ENCODE measurements around the gene ST8SIA2.

The ST8SIA2 gene

DNA sequence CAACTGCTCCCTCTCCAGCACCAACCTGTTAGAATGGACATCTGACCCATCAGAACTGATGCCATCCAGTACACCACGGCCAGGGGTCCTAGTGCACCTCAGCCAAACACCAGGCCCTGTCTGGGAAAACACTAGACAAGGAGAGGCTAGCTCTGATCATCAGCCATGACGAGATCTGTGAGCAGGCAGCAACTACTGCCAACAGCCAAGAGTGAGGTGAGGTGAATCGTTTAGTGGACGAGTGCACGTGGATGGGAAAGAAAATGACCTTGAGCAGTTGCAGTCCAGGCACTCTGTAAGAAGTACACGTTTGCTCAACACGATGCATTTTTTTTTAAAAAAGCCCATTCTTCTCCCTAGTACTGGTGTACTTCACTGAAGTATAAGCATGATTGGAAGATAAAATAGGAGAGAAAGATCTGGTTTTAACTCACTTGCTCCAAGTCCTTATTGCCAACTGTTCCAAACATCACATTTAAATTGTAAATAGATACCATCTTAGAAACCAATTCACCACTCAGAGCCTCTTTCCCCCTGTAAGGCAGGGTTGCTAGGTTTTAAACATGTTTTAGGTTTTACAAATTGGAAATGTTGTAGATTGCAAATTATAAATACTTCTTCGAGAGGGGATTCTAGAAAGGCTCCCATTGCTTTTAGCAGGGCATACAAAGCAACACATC, 5.7 kb downstream of the ST8SIA2 start:
- no peak for DNase-seq

DNA sequence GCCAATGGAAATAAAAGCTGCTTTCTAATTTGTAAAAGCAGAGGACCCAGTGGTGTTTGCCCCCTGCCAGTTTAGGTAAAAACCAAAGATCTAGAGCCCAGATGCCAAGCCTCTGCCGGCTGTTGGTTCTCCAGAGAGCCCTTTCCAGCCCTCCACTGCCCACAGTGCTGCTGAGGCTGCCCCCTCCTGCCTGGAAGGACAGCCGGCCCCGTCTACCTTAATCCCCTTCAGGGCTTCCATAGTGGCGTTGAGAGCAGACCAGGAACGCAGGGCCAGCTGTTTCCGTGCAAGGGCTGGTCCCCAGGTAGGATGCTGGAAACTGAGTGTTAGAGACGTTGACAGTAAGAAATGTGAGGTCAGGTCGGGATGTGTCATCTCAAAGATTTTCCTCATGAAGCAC, 6.9 kb downstream of the ST8SIA2 start:
- no peak for DNase-seq

DNA sequence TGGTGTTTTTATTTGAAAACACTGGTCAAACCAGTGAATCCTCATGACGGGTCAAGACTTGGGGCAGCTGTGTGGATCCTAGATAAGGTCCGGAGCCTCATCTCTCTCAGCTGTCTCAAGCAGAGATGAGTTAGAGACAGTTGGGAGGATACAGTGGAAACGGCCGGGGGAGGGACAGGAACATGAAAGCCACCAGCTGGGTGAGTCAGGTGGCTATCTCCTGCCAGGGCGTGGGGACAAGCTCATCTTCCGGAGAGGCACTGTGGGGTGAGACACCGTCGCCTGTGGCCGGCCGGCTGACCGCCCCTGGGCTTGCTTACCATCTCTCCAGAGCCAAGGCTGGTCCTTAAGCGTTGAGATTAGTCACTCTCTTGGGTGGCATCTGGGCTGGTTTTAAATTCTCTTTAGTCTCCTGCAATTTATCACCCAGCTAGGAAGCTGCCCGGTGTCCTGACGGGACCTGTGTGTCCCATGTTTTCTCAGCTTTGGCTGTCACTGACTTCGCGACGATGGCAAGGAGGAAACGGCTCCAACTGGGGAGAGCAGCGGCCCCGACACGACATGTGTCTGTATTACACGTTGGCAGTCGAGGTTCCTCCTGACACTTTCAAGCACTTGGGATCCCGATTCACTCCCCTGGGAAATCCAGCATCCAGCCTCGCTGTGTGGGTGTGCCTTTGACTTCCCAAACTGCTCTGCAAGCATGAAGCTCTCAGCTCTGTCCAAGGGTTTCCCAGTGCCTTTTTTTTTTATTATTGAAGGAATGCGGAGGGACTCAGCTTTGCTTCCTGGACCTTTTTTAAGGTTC, 7.5 kb downstream of the ST8SIA2 start:
- DNase-seq = no peak

DNA sequence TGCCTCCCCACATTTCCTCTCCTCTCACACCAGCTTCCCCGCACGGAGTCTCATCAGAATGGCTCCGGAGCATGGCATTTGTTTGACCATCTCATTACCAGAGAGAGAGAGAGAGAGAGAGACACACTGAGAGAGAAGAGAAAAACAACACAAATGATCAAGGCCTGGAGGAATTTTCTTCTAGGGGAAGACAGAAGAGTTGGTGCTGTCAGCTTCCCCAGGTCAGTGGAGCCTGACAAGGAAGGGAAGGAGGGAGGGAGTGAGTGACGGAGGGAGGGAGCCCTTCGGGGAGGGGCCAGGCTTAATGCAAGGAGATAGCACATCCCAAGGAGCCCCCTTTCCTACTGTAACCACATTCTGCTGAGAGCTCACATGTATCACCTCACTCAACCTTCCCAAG, 9.1 kb downstream of the ST8SIA2 start:
- DNase-seq = no peak

DNA sequence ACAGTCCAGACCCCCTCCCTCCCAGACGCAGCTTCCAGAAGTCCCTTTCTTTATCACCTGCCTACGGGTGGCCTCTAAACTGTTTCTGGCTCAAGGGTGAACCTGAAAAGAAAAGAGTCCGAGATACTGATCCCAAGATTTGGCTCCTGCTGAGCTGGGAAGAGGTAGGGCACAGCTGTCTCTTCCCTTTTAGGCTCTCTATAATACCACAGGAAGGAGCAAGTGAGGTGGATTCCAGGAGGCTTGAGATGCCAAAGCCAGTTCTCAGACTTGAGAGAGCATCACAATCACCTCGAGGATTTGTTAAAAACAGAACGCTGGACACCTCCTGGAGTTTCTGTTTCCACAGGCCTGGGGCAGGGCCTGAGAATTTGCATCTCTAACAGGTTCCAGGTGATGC, 12.3 kb downstream of the ST8SIA2 start:
- DNase-seq = no peak

DNA sequence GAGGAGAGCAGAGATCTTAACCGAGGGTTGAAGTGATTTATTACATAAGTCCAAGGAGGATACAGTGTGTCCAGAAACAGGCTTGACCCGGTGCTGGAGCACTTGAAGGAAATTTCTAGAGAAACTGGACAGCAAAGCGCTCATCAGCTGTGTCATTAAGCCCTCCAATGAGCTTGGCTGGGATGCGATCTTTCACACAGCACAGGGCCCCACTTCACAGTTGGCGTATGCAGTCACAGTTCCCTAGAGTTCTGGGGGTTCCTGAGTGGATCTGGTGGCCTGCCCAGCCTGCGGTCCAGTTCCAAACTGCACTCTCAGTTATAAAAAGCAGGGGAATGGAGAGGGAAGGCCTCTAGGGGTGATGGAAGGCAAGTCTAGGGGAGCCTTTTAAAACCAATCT, 13.6 kb downstream of the ST8SIA2 start:
- DNase-seq = no peak

DNA sequence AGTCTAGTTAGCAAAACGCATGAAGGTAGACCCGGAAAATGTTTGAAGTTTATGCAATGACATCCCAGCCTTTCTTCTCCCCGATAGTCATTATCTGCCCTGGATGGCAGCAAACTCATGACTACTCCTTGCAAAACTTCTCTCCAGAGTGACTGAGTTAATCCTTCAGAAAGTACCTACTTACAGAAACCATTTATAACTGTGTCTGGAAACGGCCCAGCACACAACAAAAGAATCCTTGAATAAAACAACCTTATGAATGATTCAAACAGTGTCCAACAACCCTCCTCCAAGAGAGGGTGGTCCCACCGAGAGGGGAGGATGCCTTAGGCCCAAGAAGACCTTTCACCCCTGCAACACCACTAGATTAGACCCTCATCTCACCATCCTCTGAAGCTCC, 14.2 kb downstream of the ST8SIA2 start:
- DNase-seq = no peak

DNA sequence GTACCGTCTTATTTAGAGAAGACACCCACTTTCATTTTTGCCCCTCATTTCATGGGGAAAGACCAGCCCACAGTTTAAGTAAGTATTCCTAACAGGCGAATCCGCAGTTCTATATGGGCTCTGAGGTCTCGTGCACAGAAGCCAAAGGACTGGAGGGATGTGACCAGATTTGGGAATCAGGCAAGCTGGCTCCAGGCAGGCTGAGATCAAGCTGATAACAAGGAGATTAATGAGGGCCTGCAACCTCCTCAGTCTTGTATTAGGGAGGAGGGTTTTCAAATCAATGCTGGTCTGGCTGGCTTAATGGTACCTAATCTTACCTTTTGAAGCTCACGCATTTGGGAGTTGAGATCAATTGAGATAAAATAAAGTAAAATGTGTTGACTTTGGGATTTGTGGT, 15.3 kb downstream of the ST8SIA2 start:
- no peak for DNase-seq

DNA sequence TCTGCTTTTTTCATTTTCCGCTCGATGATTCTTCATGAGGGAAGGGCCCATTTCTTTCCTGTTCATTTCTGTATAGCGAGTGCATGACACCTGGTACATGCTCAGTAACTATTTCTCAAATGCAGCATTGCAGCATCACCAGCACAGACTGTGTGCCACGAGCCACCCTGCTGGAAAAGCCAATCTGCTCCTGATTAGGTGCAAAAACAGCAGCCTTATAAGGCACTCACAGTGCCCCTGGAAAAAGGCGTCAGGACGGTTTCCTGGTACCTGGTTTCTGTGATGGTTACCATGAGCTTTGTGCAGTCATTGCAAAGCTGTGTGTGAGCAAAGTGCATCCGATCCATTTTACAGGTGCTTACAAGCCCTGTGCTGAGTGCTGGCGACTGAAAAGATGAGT, 15.8 kb downstream of the ST8SIA2 start:
- DNase-seq = no peak

DNA sequence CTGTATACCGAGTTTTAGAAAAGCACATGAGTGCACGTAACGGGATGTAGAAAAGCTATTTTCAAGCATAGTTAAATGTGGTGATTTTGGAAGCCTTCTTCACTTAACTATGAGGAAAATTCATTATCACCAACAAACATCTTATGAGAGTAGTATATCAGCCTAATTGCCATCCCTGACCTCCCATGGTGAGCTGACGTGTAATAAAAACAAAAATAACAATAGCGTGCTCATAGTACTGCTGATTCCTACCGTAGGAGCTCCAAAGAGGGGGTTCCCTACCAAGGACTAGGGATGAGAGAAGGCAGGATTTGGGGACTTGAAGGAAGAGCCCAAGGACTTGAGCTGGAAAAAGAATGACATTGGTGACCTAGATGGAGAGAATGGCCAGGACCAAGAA, 16.9 kb downstream of the ST8SIA2 start:
- DNase-seq = no peak

DNA sequence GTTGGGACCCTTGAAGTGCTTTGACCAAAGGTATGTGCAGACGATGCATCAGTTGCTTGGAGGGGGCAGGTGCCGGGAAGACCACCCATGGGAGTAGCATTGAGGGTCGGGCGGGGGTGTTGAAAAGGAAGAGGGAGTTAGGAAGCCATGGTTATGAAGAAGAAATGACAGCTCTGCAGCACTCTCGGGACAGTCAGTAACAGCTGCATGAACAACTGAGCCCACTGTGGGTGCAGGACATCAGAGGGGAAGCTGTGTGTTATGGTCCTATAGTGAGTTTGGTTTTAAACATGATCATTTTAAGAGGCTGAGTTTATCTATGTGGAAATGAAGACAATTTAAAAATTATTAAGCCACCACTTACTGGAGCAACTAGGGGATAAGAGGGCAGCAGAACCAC, 17.6 kb downstream of the ST8SIA2 start:
- DNase-seq = no peak

DNA sequence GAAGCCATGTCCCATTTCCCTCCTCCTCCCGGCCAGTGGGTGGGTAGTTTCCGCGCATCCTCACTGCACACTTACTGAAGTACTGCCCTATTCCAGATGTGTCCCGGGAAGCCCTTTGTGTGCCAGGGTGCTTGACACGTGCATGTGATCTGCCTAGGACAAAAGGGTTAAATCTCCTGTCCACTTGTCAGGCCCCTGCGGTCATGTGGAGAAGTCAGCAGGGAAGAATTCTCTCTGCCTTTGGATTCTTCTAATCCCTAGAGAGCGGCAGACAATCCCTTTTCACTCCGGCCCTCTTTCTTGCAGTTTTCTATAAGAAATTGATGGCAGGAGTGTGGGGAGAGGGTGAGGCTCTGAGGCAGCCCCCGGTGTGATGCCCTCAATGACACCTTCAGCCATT, 19.8 kb downstream of the ST8SIA2 start:
- no peak for DNase-seq

DNA sequence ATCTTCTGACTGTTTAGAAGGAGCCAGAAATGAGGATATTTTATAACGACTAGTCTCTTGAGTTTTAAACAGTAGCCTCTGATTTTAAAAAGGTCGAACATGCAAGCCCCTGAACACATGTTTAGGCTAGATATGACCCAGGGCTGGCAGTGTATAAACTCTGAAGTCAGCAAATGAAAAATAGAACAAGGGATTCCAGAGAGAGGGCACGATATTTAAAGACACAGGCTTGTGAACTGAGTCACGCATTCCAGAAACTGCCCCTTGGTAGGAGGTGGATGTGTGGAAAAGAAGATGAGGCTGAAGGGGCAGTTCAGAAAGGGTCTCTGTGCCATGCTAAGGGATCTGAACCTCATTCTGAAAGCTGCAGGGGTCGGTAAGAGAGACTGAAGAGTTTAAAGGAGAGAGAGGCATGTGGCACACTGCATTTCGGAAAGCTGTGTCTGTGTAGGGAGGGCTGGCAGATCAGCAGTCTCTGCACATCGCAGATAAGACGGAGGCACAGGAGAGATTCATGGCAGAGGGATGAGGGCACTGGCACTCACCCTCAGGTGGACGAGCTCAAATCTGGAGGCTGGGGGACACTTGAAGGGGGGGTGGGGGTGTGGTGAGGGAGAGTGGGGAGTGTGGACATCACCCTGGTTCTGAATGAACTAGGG, 22.1 kb downstream of the ST8SIA2 start:
- DNase-seq = no peak

DNA sequence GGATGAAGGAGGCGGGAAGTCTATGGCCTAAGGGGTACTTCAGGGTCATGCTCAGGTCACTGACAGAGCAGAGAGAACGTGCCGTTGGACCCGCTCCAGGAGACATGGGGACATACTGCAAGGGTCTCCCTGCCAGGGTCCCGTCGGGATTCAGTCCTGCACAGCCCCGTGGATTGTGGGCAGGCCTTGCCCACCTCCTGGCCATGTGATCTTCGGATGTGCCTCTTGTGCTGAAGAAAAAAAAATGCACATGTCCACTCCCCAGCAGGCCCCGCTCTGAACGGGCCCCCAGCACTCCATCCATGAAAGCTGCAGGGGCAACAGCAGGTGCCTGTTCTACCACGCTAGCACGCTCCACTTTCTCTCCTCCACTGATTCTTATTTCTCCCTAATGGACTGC, 22.9 kb downstream of the ST8SIA2 start:
- no peak for DNase-seq

DNA sequence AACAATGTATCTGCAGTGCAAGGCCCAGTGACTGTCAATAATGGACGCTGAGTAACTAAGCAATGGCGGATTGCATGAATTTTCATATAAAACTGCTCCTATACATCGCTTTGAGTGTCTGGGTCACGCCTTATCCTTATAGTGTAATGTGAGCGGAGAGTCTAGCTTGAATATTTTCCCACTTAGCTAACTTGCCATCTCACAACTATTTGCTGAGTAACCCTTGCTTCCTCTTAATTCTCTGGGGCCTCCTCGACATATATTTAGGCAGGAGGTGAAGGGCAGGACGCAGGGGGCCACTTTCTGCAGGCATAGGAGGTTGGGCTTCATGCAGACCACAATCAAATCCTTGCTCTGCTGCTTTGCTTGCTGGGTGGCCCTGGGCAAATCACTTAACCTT, 24.0 kb downstream of the ST8SIA2 start:
- no peak for DNase-seq

DNA sequence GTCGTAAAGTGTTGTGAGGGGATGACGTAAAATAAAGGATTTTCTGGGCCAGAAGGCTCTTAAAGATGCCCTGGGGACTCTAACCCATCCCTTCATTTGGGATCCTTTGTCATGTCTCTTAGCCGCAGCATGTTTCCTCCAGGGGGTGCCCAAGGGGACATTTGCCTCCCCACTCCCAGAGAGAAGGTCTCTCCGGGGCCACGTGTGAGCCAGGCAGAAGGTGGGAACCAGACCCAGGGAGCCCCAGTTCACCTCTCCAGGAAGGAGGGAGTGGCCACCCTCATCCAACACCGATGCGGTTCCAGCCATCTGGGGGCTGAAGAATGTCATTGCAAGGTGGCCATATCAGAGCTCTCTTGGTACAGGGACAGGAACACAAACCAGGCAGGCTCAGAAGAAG, 25.2 kb downstream of the ST8SIA2 start:
- DNase-seq = no peak

DNA sequence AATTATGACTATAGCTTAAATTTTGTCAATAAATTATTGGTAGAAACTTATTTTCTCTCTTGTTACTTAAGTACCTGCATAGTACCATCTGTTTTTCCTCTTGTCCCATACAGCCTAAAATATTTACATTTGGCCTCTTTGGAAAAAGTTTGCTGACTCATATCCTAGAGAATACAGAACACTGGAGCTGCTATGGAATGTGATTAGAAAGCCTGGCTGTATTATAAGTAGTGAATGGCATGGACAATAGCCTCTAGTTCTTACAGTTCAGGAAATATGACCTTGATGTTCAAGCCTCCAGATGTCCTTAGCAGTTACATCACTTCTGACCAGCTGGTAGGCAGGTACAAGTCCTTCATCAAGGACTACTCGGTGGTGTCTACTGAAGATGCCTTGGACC, 28.3 kb downstream of the ST8SIA2 start:
- no peak for DNase-seq

DNA sequence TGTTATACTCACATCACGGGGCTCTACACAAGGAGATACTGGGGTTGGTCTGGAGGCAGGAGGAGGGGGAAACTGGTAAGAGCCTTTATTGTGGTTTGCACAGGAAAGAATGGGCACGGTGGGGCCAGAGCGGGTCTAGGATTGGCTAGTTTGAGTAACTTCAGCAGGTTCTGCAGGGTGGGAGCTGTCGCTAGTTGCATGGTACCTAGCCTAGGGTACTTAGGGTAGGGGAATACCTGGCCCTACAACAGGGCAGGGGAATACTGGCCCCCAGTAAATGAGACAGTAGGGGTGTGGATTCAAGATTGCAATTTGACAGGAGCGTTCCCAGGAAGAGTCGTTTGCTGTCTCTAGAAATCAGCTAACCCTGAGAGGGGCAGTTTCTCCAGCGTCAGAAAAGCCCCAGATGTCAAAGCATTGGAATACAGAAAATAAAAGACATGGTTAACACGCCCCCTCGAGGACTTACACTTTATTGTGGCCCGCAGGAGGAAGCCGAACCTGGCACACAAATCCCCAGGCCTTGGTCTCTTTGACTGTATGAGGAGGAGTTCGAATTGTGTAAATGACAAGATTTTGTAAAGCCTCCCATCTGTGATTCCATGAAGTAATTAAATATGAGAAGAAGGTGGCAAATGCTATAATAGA, 32.0 kb downstream of the ST8SIA2 start:
- DNase-seq = no peak

DNA sequence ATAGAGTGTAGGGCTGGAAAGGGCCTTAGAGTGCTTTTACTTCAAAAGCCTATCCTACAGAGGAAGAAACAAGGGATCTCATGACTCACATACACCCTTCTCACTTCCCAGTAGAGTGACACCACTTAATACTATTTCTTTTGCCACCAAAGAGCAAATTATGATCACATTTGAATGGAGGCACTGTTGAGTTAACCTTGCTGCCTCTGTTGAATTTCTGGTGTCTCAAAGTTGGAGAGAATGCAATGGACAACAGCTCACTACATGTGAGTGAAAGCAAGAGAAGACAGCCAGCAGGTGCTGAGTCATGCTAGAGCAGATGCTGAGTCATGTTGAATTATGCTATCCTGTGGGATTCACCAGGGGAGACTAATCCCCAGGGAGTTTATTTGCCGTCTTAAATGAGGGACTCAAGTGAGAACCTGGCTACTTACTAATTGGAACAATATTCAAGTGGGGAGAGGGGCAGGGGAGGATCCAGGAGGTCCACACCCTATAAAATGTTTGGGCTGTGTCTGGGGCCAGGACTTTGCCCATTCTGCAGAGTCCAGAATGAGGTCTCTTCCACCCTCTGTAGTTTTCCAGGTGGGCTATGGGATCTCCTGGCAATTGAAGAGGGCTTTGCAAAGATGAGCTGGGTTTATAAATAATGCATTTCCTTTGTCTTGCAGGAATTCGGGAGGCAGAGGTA, 35.8 kb downstream of the ST8SIA2 start:
- no peak for DNase-seq

DNA sequence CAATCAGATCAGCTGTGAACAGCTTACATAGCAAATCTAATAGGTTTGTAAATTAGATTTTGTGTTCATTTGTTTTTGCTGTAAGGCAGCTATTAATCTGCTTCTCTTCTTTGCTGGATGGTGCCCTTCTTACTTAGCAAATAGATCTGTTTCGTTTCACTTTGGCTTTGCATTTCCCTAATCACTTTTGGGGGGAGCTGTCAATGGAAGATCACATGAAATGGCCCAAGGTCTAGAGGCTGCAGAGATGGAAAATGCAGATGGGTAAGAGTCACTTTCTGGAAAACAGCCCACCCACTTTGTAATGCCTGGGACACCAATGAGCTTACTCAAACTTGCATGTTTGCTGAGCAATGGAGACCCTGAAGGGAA, 36.4 kb downstream of the ST8SIA2 start:
- DNase-seq = no peak

DNA sequence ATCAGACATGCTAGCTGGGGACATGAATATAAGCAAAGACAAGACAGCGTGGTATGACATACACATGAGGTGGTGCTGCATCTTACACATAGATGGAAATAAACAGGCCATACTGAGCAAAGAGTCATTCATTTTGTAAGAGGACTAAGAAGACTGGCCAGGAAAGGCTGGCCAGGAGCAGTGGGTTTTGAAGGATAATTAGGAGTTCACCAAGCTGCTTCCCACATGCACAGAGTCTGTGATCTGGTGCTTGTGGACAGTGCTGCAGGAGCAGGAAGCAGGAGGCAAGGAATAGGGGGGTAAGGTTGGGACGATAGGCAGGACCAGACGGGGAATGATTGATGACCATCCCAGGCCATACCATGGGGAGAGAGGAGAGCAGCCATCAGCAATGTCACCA, 41.5 kb downstream of the ST8SIA2 start:
- DNase-seq = no peak

DNA sequence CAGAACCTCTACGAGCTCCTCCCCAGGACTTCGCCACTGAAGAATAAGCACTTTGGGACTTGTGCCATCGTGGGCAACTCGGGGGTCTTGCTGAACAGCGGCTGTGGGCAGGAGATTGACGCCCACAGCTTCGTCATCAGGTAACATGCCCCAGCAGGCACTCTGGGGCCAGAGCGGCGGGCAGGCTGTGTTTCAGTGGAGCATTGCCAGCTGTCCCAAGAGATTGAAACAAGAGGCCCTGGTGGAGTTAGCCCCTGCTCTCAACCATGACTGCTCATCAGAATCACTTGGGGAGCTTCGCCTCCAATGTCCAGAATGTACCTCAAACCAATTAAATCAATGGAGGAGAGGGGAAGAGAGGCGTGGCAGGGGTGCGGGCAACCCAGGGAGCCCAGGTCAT, 44.8 kb downstream of the ST8SIA2 start:
- DNase-seq = no peak

DNA sequence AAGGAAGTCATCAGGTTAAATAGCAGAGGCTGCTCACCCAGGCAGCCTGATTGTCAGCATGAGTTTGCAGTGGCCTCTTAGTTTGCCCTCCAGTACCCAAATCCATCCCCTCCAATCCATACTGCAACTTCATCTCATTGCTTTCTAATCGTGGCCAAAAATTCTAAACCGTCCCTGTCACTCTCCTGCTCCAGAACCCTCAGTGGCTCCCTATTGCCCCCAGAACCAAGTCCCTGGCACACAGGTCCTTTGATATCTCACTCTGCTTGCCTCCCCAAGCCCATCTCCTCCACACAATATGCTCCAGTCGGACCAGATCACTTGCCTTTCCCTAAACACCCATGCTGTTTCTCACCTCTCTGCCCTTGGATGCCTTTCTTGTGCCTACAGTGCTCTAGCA, 49.7 kb downstream of the ST8SIA2 start:
- DNase-seq = no peak
